SU-DHL-6 (cell line): ENCODE measurements around the gene TRIM2.

Source experiments
- H2AFZ ChIP-seq: fragments of 200-600 bp; sonication (generic); 2 replicates; pipeline ENCODE4 v1.6.1; 2014; ENCODE audit warnings: low read depth, mild to moderate bottlenecking, moderate library complexity, mixed read lengths, antibody characterized with exemption, low read length; ENCODE audit not compliant: severe bottlenecking
- H3F3A ChIP-seq: fragments of 200-600 bp; shearing (Covaris generic); 2 replicates; pipeline ENCODE4 v1.6.0; 2016; ENCODE audit warnings: antibody characterized with exemption, mild to moderate bottlenecking; ENCODE audit not compliant: insufficient read depth
- H3K27ac ChIP-seq: fragments of 200-600 bp; sonication (generic); 2 replicates; pipeline ENCODE4 v1.5.1; 2016; ENCODE audit warnings: low read depth, mild to moderate bottlenecking, low read length, moderate library complexity, mixed read lengths
- H3K27me3 ChIP-seq: fragments of 200-600 bp; sonication (generic), shearing (Covaris generic); 2 replicates; pipeline ENCODE4 v1.6.0; 2014; ENCODE audit warnings: mild to moderate bottlenecking, low read length
- H3K36me3 ChIP-seq: fragments of 200-600 bp; sonication (generic); 2 replicates; pipeline ENCODE4 v1.6.1; 2014; ENCODE audit warnings: mild to moderate bottlenecking, low read length, mixed read lengths
- H3K4me2 ChIP-seq: fragments of 300-600, 200-600 bp; shearing (Covaris generic), sonication (generic); 2 replicates; pipeline ENCODE4 v1.6.0; 2014; ENCODE audit warnings: low read length, low read depth, mild to moderate bottlenecking; ENCODE audit not compliant: poor library complexity, severe bottlenecking
- H3K4me3 ChIP-seq: fragments of 200-600 bp; sonication (generic); 2 replicates; pipeline ENCODE4 v1.5.1; 2014; ENCODE audit warnings: antibody characterized with exemption, low read length, mild to moderate bottlenecking, mixed read lengths; ENCODE audit not compliant: insufficient read depth, poor library complexity, severe bottlenecking
- H3K79me2 ChIP-seq: fragments of 200-600 bp; sonication (generic); 2 replicates; pipeline ENCODE4 v1.6.1; 2014; ENCODE audit warnings: mild to moderate bottlenecking, low read length, moderate library complexity; ENCODE audit not compliant: insufficient read depth
- H3K9ac ChIP-seq: fragments of 200-600 bp; sonication (generic); 2 replicates; pipeline ENCODE4 v1.7.0; 2014; ENCODE audit warnings: mild to moderate bottlenecking, low read length
- H3K9me2 ChIP-seq: fragments of 200-600 bp; sonication (generic); replicated peaks from 2 replicates; pipeline ENCODE4 v1.6.1; 2014; ENCODE audit warnings: low read length; ENCODE audit not compliant: insufficient read depth
- H3K9me3 ChIP-seq: fragments of 200-600 bp; sonication (generic); 2 replicates; pipeline ENCODE4 v1.6.1; 2014; ENCODE audit warnings: low read length, mixed read lengths; ENCODE audit not compliant: insufficient read depth
- H4K20me1 ChIP-seq: fragments of 200-600 bp; sonication (generic); 2 replicates; pipeline ENCODE4 v1.6.1; 2014; ENCODE audit warnings: low read depth, mild to moderate bottlenecking, antibody characterized with exemption, low read length, moderate library complexity, mixed read lengths
- EZH2phosphoT487 ChIP-seq: fragments of 200-600 bp; sonication (generic), shearing (Covaris generic); conservative IDR thresholded peaks from 2 replicates; pipeline ENCODE4 v1.6.1; 2018; ENCODE audit warnings: mild to moderate bottlenecking, antibody characterized with exemption, low read length, moderate library complexity, mixed read lengths
- TF ChIP-seq, protein P1 (sequence below): fragments of 200-600 bp; sonication (generic); IDR thresholded peaks from one replicate; pipeline ENCODE4 v1.5.1; 2017; ENCODE audit warnings: antibody characterized with exemption, mild to moderate bottlenecking, low read length, moderate library complexity; ENCODE audit not compliant: insufficient read depth, poor library complexity, severe bottlenecking

Gene TRIM2

DNA sequence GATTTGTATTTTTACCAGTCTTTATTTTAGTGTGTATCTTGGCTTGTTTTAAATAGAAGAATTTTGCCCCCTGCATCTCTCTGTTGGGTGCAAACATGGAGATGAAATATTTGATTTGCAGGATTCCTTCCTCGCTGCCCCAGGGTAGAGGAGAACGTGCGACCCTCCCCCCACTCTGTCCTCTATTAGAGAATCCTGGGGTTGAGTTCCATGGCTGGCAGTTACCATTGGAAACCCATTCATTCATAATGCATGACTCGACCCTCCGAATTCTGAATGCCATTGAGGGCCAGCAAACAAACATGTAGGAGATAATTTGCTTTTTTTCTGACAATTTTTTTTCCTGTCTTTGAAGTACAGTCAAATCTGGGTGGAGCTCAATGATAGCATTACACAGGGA lies 53.7 kb downstream of the TRIM2 start:
- H3K27me3 ChIP-seq: no peaks in the 10 kb centered on the region
- no peak overlapping the region for H3K4me3 ChIP-seq
- no peak overlapping the region for H3K27ac ChIP-seq
- no peaks in the 10 kb centered on the region for H3K79me2 ChIP-seq
- H3K9me2 ChIP-seq: no peaks in the 10 kb centered on the region
- TF ChIP-seq, protein P1, sequence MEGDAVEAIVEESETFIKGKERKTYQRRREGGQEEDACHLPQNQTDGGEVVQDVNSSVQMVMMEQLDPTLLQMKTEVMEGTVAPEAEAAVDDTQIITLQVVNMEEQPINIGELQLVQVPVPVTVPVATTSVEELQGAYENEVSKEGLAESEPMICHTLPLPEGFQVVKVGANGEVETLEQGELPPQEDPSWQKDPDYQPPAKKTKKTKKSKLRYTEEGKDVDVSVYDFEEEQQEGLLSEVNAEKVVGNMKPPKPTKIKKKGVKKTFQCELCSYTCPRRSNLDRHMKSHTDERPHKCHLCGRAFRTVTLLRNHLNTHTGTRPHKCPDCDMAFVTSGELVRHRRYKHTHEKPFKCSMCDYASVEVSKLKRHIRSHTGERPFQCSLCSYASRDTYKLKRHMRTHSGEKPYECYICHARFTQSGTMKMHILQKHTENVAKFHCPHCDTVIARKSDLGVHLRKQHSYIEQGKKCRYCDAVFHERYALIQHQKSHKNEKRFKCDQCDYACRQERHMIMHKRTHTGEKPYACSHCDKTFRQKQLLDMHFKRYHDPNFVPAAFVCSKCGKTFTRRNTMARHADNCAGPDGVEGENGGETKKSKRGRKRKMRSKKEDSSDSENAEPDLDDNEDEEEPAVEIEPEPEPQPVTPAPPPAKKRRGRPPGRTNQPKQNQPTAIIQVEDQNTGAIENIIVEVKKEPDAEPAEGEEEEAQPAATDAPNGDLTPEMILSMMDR: no peak
- no peak for TF ChIP-seq EZH2phosphoT487
- H2AFZ ChIP-seq: no peak overlapping the region
- H3K36me3 ChIP-seq: no peaks in the 10 kb centered on the region
- H3F3A ChIP-seq: no peaks in the 10 kb centered on the region
- no peak overlapping the region for H3K4me2 ChIP-seq
- no peak overlapping the region for H3K9ac ChIP-seq
- H4K20me1 ChIP-seq: no peaks in the 10 kb centered on the region
- no peaks in the 10 kb centered on the region for H3K9me3 ChIP-seq

DNA sequence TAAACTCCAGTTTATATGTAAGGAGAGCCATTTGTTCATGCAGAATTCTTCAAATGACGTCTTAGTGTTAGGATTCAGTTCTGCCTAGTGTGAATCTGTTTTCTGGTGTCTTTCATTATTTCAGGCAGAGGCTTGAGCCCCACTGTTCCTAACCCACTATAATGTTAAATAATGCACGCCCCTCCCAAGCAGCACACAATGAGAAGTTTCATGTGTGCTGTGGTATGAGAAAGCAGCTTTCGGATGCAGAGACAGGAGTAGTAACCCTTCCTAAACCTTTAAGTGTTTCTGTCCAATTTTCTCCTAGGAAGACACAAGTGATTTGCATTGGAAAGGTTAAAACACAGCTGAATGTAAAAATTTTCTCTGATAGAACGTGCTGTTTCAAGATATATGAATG lies 54.5 kb downstream of the TRIM2 start:
- no peak overlapping the region for H3K27ac ChIP-seq
- no peaks in the 10 kb centered on the region for H3K36me3 ChIP-seq
- TF ChIP-seq, protein P1: no peak
- TF ChIP-seq EZH2phosphoT487: no peak
- H4K20me1 ChIP-seq: no peaks in the 10 kb centered on the region
- no peaks in the 10 kb centered on the region for H3K9me2 ChIP-seq
- H3K79me2 ChIP-seq: no peaks in the 10 kb centered on the region
- H2AFZ ChIP-seq: no peak overlapping the region
- H3K27me3 ChIP-seq: no peaks in the 10 kb centered on the region
- no peak overlapping the region for H3K9ac ChIP-seq
- no peaks in the 10 kb centered on the region for H3K9me3 ChIP-seq
- H3F3A ChIP-seq: no peaks in the 10 kb centered on the region
- H3K4me3 ChIP-seq: no peak overlapping the region
- no peak overlapping the region for H3K4me2 ChIP-seq

DNA sequence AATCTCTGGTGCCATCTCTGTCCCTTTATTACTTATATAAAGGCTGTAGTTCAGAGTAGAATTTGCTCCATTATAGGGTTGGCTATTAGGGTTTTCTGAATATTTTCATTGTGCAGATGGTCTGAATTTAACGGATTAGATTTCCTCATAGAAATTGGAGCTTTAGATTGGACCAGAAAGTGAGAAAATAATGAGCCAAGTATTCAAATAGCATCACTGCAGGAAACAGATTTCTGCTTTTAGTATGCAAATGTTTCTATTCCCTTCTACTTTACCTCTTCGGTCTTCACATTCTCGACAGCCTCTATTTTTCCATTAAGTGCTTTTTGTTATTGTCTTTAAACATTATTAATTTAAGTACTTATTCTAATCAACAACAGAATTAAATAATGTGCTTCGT lies 55.4 kb downstream of the TRIM2 start:
- no peak overlapping the region for H3K4me2 ChIP-seq

More for the DNA sequence above, 55.4 kb downstream of the TRIM2 start:
- H3K27ac ChIP-seq: no peak overlapping the region
- TF ChIP-seq EZH2phosphoT487: no peak
- TF ChIP-seq, protein P1: no peak
- H4K20me1 ChIP-seq: no peaks in the 10 kb centered on the region
- H3K27me3 ChIP-seq: no peaks in the 10 kb centered on the region
- no peak overlapping the region for H3K4me3 ChIP-seq
- H3K79me2 ChIP-seq: no peaks in the 10 kb centered on the region
- no peaks in the 10 kb centered on the region for H3K9me2 ChIP-seq
- H3K36me3 ChIP-seq: no peaks in the 10 kb centered on the region
- no peak overlapping the region for H2AFZ ChIP-seq
- H3F3A ChIP-seq: no peaks in the 10 kb centered on the region
- H3K9ac ChIP-seq: no peak overlapping the region
- no peaks in the 10 kb centered on the region for H3K9me3 ChIP-seq
